Transverse colon (tissue), 4 donors: Measurements from ENCODE around the gene TTLL5.

Experiments
- EP300 ChIP-seq: sonication (generic); formaldehyde crosslinking; IDR thresholded peaks from one replicate; pipeline ENCODE4 v1.6.1; 2017; ENCODE audit warnings: antibody characterized with exemption, low read depth
- POLR2A ChIP-seq: fragments of 450-650 bp; IDR thresholded peaks from one replicate; pipeline ENCODE4 v1.6.1; 2016; ENCODE audit warnings: antibody characterized with exemption, mild to moderate bottlenecking, moderate library complexity
- POLR2AphosphoS5 ChIP-seq, 3 donors: sonication (generic); formaldehyde crosslinking; IDR thresholded peaks; one replicate each; pipeline ENCODE4 v1.6.1; 2016; ENCODE audit warnings: antibody characterized with exemption in 3 of 3
- TF ChIP-seq, protein P1 (sequence below), 5 experiments: fragments of 200-600 bp in 3 of 5; fragments of 450-650 bp in 2 of 5; sonication (generic) in 3 of 5; IDR thresholded peaks; 1 replicate in 2 of 5; 2 replicates in 3 of 5; pipeline ENCODE4 v1.5.1; 2016 to 2017; ENCODE audit warnings: antibody characterized with exemption in 5 of 5, inconsistent platforms in 3 of 5, mild to moderate bottlenecking in 2 of 5, moderate library complexity in 1 of 5

DNA sequence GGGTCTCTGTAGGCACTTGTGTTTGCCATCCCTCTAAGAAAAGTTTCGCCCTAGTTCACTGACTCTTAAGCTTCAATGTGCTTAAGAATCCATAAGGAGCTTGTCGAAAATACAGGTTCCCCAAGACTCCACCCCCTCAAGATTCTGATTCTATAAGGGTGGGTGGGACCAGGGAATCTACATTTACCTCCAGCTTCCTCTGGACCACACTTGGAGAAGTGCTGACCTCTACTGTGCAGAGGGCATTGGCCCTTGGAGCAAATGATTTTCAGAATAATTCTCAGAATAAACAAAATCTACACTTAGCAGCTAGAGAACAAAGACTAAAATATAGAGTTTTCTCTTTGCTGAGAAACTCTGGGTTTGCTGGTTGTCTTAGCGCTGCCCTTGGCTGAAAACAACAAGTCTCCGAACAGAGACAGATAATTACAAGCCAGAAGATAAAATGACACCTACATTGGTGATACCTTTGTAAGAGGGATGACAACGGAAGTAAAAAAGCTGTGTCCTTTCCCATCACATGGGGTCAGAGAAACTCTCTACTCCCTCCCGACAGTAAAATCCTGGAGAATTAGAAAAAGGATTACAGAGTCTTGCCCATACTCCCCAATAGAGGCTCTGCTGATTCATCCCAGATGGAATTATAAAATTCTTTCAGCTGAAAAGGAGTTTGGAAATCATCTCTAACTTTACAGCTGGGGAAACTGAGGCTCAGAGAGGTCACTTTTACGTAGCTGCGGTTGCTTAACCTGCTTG lies 316.0 kb downstream of the TTLL5 start:
- TF ChIP-seq, protein P1, sequence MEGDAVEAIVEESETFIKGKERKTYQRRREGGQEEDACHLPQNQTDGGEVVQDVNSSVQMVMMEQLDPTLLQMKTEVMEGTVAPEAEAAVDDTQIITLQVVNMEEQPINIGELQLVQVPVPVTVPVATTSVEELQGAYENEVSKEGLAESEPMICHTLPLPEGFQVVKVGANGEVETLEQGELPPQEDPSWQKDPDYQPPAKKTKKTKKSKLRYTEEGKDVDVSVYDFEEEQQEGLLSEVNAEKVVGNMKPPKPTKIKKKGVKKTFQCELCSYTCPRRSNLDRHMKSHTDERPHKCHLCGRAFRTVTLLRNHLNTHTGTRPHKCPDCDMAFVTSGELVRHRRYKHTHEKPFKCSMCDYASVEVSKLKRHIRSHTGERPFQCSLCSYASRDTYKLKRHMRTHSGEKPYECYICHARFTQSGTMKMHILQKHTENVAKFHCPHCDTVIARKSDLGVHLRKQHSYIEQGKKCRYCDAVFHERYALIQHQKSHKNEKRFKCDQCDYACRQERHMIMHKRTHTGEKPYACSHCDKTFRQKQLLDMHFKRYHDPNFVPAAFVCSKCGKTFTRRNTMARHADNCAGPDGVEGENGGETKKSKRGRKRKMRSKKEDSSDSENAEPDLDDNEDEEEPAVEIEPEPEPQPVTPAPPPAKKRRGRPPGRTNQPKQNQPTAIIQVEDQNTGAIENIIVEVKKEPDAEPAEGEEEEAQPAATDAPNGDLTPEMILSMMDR (IDR thresholded peaks at IDR 0.05): no peak
- TF ChIP-seq POLR2A (no peak), EP300 (no peak), POLR2AphosphoS5 (IDR thresholded peaks at IDR 0.05) (no peak)
